Adrenal gland (tissue), 12 donors: ENCODE data around the gene BPIFB2. TPM values are rescaled to one million over a fixed set of nuclear protein-coding genes. Genes with fewer than 3 reads are reported as not detected.

Experiments
- DNase-seq, 7 donors: peaks; one replicate each; pipeline ENCODE4 v3.0.0-alpha.2; 2019 to 2020
- H3K27ac ChIP-seq, 5 donors: fragments of 200-600 bp; sonication (generic) in 4 of 5; 1 replicate in 3 of 5; 2 replicates in 2 of 5; pipeline versions ENCODE4 v1.5.1 to v1.8.0; 2016 to 2020; ENCODE audit warnings: mild to moderate bottlenecking in 1 of 5
- H3K27me3 ChIP-seq: fragments of 200-600 bp; 2 replicates; pipeline ENCODE4 v1.8.0; 2021
- H3K36me3 ChIP-seq, 2 donors: fragments of 200-600 bp; replicated peaks in 1 of 2; 1 replicate in 1 of 2; 2 replicates in 1 of 2; pipeline versions ENCODE4 v1.5.1 to v1.8.0; 2018 to 2022
- H3K4me1 ChIP-seq, 2 donors: fragments of 200-600 bp; replicated peaks in 1 of 2; 1 replicate in 1 of 2; 2 replicates in 1 of 2; pipeline versions ENCODE4 v1.5.1 to v1.8.0; 2018 to 2021
- H3K4me3 ChIP-seq, 4 donors: fragments of 200-600 bp; sonication (generic) in 3 of 4; one replicate each; pipeline ENCODE4 v1.5.1; 2016 to 2018
- H3K9me3 ChIP-seq, 3 donors: fragments of 200-600 bp; sonication (generic) in 1 of 3; replicated peaks in 1 of 3; 1 replicate in 2 of 3; 2 replicates in 1 of 3; pipeline versions ENCODE4 v1.5.1 to v1.8.0; 2016 to 2021
- CTCF ChIP-seq, 6 experiments: fragments of 450-650 bp in 4 of 6; fragments of 200-600 bp in 2 of 6; sonication (generic) in 1 of 6; IDR thresholded peaks; 1 replicate in 5 of 6; 2 replicates in 1 of 6; pipeline versions ENCODE4 v1.5.1 to v1.8.0; 2016 to 2021; ENCODE audit warnings: antibody characterized with exemption in 6 of 6, mild to moderate bottlenecking in 2 of 6, moderate library complexity in 1 of 6
- POLR2A ChIP-seq, 2 donors: fragments of 450-650 bp; IDR thresholded peaks; one replicate each; pipeline ENCODE4 v1.6.1; 2017; ENCODE audit warnings: antibody characterized with exemption in 2 of 2, mild to moderate bottlenecking in 2 of 2, moderate library complexity in 1 of 2
- WGBS, 4 donors: extraction: QIAGEN DNeasy Blood & Tissue Kit in 2 of 4; methylation state at CpG; one replicate each; pipeline versions ENCODE4 v1.1.5 to v1.1.7; 2013 to 2017; 5-methylcytosine and 5-hydroxymethylcytosine counted together
- intact Hi-C, 2 donors: fragments of 100-400 bp; cut with DNase I; formaldehyde crosslinking; loops; one replicate each; pipeline versions ENCODE4 v1.14.1 to v1.15.0; 2022 to 2023
- polyA plus RNA-seq, 3 donors: library from polyadenylated mRNA; stranded (reverse); fragments of 200-250 nt in 2 of 3; fragments of 350-450 nt in 1 of 3; fragmentation: Illumina TruSeq in 1 of 3; extraction: RNeasy Lipid Tissue Mini Kit (QIAGEN cat#74804) in 1 of 3; gene quantifications; one replicate each; pipeline ENCODE4 v1.2.3, GENCODE V29; 2013 to 2014
- total RNA-seq, 9 donors: library from RNA; depleted of rRNA in 4 of 9; stranded (reverse); fragments of >200 nt in 4 of 9; fragments of 120-200 nt in 1 of 9; fragmentation: NEBNext Ultra II Directional in 1 of 9; extraction: Animal tissue kit (Norgen Biotek cat#: 25700) in 1 of 9; gene quantifications; one replicate each; pipeline versions ENCODE4 v1.1.0 to v1.2.4, GENCODE V29; 2013 to 2023
- donor health status: healthy with polysubstance abuse.
- donor health status: Bipolar disorder and iron deficiency.
- donor health status: DM: yes; HTN: yes; CAD: no.
- donor health status: DM: no; HTN: no; CAD: no.
- donor health status: DM: no; HTN: no; CAD: no.
- donor health status: DM: yes; HTN: yes; CAD: no.

BPIFB2 gene
- total and polyA plus RNA-seq, 12 donors: 0.15 TPM; not detected in 11

GRCh38 chr20:32983459-32984112 lies 23.9 kb upstream of the BPIFB2 start:
- intact Hi-C loops: no loop called here
- TF ChIP-seq CTCF (IDR thresholded peaks at IDR 0.05): no peak
- no peak for TF ChIP-seq POLR2A (IDR thresholded peaks at IDR 0.05)
- WGBS, 4 donors: 77 to 85% (median 82%) methylated on average over 5 to 12 of the region's 12 CpGs
- no peaks in the 10 kb centered on the region for H3K4me1 ChIP-seq
- H3K36me3 ChIP-seq: no peaks in the 10 kb centered on the region
- H3K9me3 ChIP-seq: no peaks in the 10 kb centered on the region
- H3K4me3 ChIP-seq: no peak overlapping the region
- no peaks in the 10 kb centered on the region for H3K27me3 ChIP-seq
- no peak for DNase-seq
- no peak overlapping the region for H3K27ac ChIP-seq

- intact Hi-C loops: no loop called here
These were observed 23.3 kb upstream of the BPIFB2 start for GRCh38 chr20:32984196-32984595.

GRCh38 chr20:32984631-32985354 lies 22.7 kb upstream of the BPIFB2 start:
- no peak for TF ChIP-seq CTCF (IDR thresholded peaks at IDR 0.05)
- TF ChIP-seq POLR2A (IDR thresholded peaks at IDR 0.05): no peak
- no peaks in the 10 kb centered on the region for H3K27me3 ChIP-seq
- no peak for DNase-seq
- no peaks in the 10 kb centered on the region for H3K4me1 ChIP-seq
- no peaks in the 10 kb centered on the region for H3K36me3 ChIP-seq
- H3K4me3 ChIP-seq: no peak overlapping the region
- H3K27ac ChIP-seq: no peak overlapping the region
- WGBS, 4 donors: 71 to 85% (median 80%) methylated on average over 4 to 9 of the region's 9 CpGs
- intact Hi-C loops: no loop called here
- no peaks in the 10 kb centered on the region for H3K9me3 ChIP-seq

More at GRCh38 chr20:32984196-32984595, 23.3 kb upstream of the BPIFB2 start:
- Histone ChIP-seq H3K4me3 (no peak overlapping the region), H3K9me3 (no peaks in the 10 kb centered on the region), H3K27ac (no peak overlapping the region), H3K27me3 (no peaks in the 10 kb centered on the region), H3K4me1 (no peaks in the 10 kb centered on the region), H3K36me3 (no peaks in the 10 kb centered on the region)
- no peak for TF ChIP-seq POLR2A (IDR thresholded peaks at IDR 0.05)
- TF ChIP-seq CTCF (IDR thresholded peaks at IDR 0.05): no peak
- no peak for DNase-seq
- WGBS, 4 donors: 71 to 84% (median 74%) methylated on average over 6 to 7 of the region's 7 CpGs

- Histone ChIP-seq H3K4me1 (no peaks in the 10 kb centered on the region), H3K27me3 (no peaks in the 10 kb centered on the region), H3K4me3 (no peak overlapping the region), H3K36me3 (no peaks in the 10 kb centered on the region), H3K9me3 (no peaks in the 10 kb centered on the region), H3K27ac (no peak overlapping the region)
- intact Hi-C loops: no loop called here
- 60 to 89% (median 88%) methylated on average over 3 to 6 of the region's 6 CpGs for whole genome bisulfite sequencing, 4 donors
- TF ChIP-seq CTCF (IDR thresholded peaks at IDR 0.05) (no peak), POLR2A (IDR thresholded peaks at IDR 0.05) (no peak)
- no peak for DNase-seq
These were observed 21.9 kb upstream of the BPIFB2 start for GRCh38 chr20:32985596-32985995.
